ENCODE measurements around the gene ELAVL1. TPM values are rescaled to one million over a fixed set of nuclear protein-coding genes. Genes with fewer than 3 reads are reported as not detected.

Gene ELAVL1
- total RNA-seq: 23.1 and 23.2 TPM in 2 replicates

GRCh38 chr19:8005534-8006256 is at the start of gene ELAVL1:
ELAVL1 (minus strand) TSS chr19:8005641; CDS start chr19:7991815, 13,826 bp downstream.

GRCh38 chr19:8052464-8052859 is 47.0 kb upstream of the ELAVL1 start, which contains the start of gene CCL25:
CCL25 (plus strand) TSS chr19:8052760; CDS start chr19:8053050, 290 bp downstream.

GRCh38 chr19:7943444-7944176 is 61.8 kb downstream of the ELAVL1 start, which contains the start of gene TIMM44:
TIMM44 (minus strand) TSS chr19:7943666; CDS start chr19:7943651, 15 bp downstream.

GRCh38 chr19:7926021-7926726 is 79.3 kb downstream of the ELAVL1 start, which contains the start of gene CTXN1:
CTXN1 (minus strand) TSS chr19:7926135; CDS start chr19:7925538, 597 bp downstream.

GRCh38 chr19:7919610-7920518 is 85.6 kb downstream of the ELAVL1 start, which contains the start of gene SNAPC2:
SNAPC2 (plus strand) TSS chr19:7920338; CDS start chr19:7920367, 29 bp downstream.

GRCh38 chr19:7914598-7915045 is 90.8 kb downstream of the ELAVL1 start, which contains the start of gene TGFBR3L:
TGFBR3L (plus strand) TSS chr19:7914830.

Other genes with a start within 250 kb of the ELAVL1 start
- not detected in 2 replicates for gene CLEC4M, start 242.4 kb downstream of the ELAVL1 start, total RNA-seq
- 15.0 and 16.5 TPM in 2 replicates for gene EVI5L, start 175.4 kb downstream of the ELAVL1 start, total RNA-seq
- gene PRR36, start 131.3 kb downstream of the ELAVL1 start, total RNA-seq: not detected in 2 replicates
- gene LRRC8E, start 117.1 kb downstream of the ELAVL1 start, total RNA-seq: 3.1 and 3.9 TPM in 2 replicates
- gene MAP2K7, start 101.8 kb downstream of the ELAVL1 start, total RNA-seq: 9.5 and 18.7 TPM in 2 replicates
- gene TGFBR3L, start 90.8 kb downstream of the ELAVL1 start, total RNA-seq: not detected in 2 replicates
- gene SNAPC2, start 85.3 kb downstream of the ELAVL1 start, total RNA-seq: 32.7 and 46.4 TPM in 2 replicates
- gene CTXN1, start 79.5 kb downstream of the ELAVL1 start, total RNA-seq: 4.1 and 4.4 TPM in 2 replicates
- 71.1 and 74.3 TPM in 2 replicates for gene TIMM44, start 62.0 kb downstream of the ELAVL1 start, total RNA-seq
- not detected in 2 replicates for gene CCL25, start 47.1 kb upstream of the ELAVL1 start, total RNA-seq
- not detected in 2 replicates for gene FBN3, start 144.0 kb upstream of the ELAVL1 start, total RNA-seq
- gene CERS4, start 203.7 kb upstream of the ELAVL1 start, total RNA-seq: 21.4 and 37.0 TPM in 2 replicates

Data from pericardium fibroblast (primary cell).